Caco-2 (cell line): Measurements from ENCODE around the gene FBF1. TPM values are rescaled to one million over a fixed set of nuclear protein-coding genes. Genes with fewer than 3 reads are reported as not detected.
"Not testable (repeated sequence)": the region's sequence is repeated elsewhere in the genome, so short reads cannot be mapped to it uniquely, and the experiment has no call there.

Experiments used
- BruUV-seq: library from RNA; stranded (reverse); fragments of 400-500 nt; replicated peaks from 2 replicates; lab custom pipeline; 2021; lab: Mats Ljungman, UMichigan
- CTCF ChIA-PET: fragments of 300-600 bp; sonication (Branson Sonifier 250); formaldehyde crosslinking; loops from one replicate; lab custom pipeline; 2022; ENCODE audit warnings: antibody characterized with exemption; lab: Charles Lee
- POLR2A ChIA-PET: fragments of 300-600 bp; sonication (Branson Sonifier 250); formaldehyde crosslinking; loops from one replicate; lab custom pipeline; 2022; ENCODE audit warnings: antibody characterized with exemption; lab: Charles Lee
- DNase-seq, 2 experiments: peaks; one replicate each; pipeline versions ENCODE4 v3.0.0 to v3.0.0-alpha.2; 2020 to 2022
- H3K27me3 ChIP-seq: replicated peaks from 2 replicates; pipeline ENCODE4 v1.6.0; 2011; ENCODE audit warnings: low read length; ENCODE audit not compliant: control insufficient read depth, insufficient read depth
- H3K36me3 ChIP-seq: 2 replicates; pipeline ENCODE4 v1.5.1; 2011; ENCODE audit warnings: low read length; ENCODE audit not compliant: control insufficient read depth, insufficient read depth
- H3K4me1 ChIP-seq: fragments of 250-450 bp; sonication (Bioruptor Pico); 2 replicates; pipeline ENCODE4 v1.5.1; 2020; ENCODE audit warnings: mild to moderate bottlenecking
- H3K4me3 ChIP-seq: 2 replicates; pipeline ENCODE4 v1.5.1; 2011; ENCODE audit warnings: low read depth, mild to moderate bottlenecking, control low read depth, low read length
- H3K9me3 ChIP-seq: fragments of 250-450 bp; sonication (Bioruptor Pico); 2 replicates; pipeline ENCODE4 v1.5.1; 2020; ENCODE audit warnings: mild to moderate bottlenecking, moderate library complexity
- H3K27ac Mint-ChIP-seq: one replicate; pipeline ENCODE4 v1.8.0; 2022; ENCODE audit warnings: mixed read lengths; ENCODE audit not compliant: unreplicated experiment
- H3K27me3 Mint-ChIP-seq: one replicate; pipeline ENCODE4 v1.8.0; 2022; ENCODE audit warnings: mixed read lengths; ENCODE audit not compliant: insufficient read depth, unreplicated experiment
- H3K36me3 Mint-ChIP-seq: one replicate; pipeline ENCODE4 v1.8.0; 2022; ENCODE audit warnings: mild to moderate bottlenecking, mixed read lengths; ENCODE audit not compliant: insufficient read depth, unreplicated experiment
- H3K4me1 Mint-ChIP-seq: one replicate; pipeline ENCODE4 v1.8.0; 2022; ENCODE audit warnings: low read depth, mixed read lengths; ENCODE audit not compliant: unreplicated experiment
- H3K4me3 Mint-ChIP-seq: one replicate; pipeline ENCODE4 v1.8.0; 2022; ENCODE audit warnings: mild to moderate bottlenecking, moderate library complexity, mixed read lengths; ENCODE audit not compliant: unreplicated experiment
- H3K9me3 Mint-ChIP-seq: one replicate; pipeline ENCODE4 v1.8.0; 2022; ENCODE audit warnings: mixed read lengths; ENCODE audit not compliant: unreplicated experiment
- intact Hi-C: fragments of 100-400 bp; cut with micrococcal nuclease; formaldehyde crosslinking; loops from one replicate; pipeline ENCODE4 v1.10.0; 2022; ENCODE audit not compliant: unreplicated experiment
- total RNA-seq: library from RNA; stranded (reverse); gene quantifications from 2 replicates; pipeline ENCODE4 v1.2.3, GENCODE V29; 2022
- TF ChIP-seq, protein P1 (sequence below), 2 experiments: fragments of 200-600 bp in 1 of 2; IDR thresholded peaks; 1 replicate in 1 of 2; 2 replicates in 1 of 2; pipeline versions ENCODE4 v1.5.1 to v1.8.0; 2011 to 2022; ENCODE audit warnings: antibody characterized with exemption in 1 of 2, control low read depth in 1 of 2, inconsistent platforms in 1 of 2, low read depth in 1 of 2, low read length in 1 of 2, mild to moderate bottlenecking in 1 of 2, moderate library complexity in 1 of 2; ENCODE audit not compliant: insufficient read depth in 1 of 2, severe bottlenecking in 1 of 2, unreplicated experiment in 1 of 2

The FBF1 gene
- total RNA-seq, 1 experiment from 2014 or later = 14.1 TPM

- Mint-ChIP-seq H3K4me3 (no peak overlapping the region), H3K36me3 (peaks cover 11% of the 10 kb centered on the region), H3K9me3 (no peaks in the 10 kb centered on the region), H3K4me1 (no peaks in the 10 kb centered on the region), H3K27ac (no peak overlapping the region), H3K27me3 (no peaks in the 10 kb centered on the region)
- Histone ChIP-seq H3K4me3 (no peak overlapping the region), H3K27me3 (no peaks in the 10 kb centered on the region), H3K9me3 (no peaks in the 10 kb centered on the region), H3K4me1 (0 out of 2 replicates have a peak, but pooled peaks cover 5% of the 10 kb centered on the region), H3K36me3 (peaks cover 2% of the 10 kb centered on the region; the same call in 1 of the 2 replicates)
- intact Hi-C loops = no loop called here
- no TSS peak for BruUV-seq
- POLR2A ChIA-PET = no interaction called here
- no peak for DNase-seq
- CTCF ChIA-PET = interaction anchor here (0.7 to 1.3 kb wide), 2 partner anchors 11 to 28 kb away, joined by 3 read pairs; no protein-coding TSS in a partner anchor
- TF ChIP-seq, protein P1, sequence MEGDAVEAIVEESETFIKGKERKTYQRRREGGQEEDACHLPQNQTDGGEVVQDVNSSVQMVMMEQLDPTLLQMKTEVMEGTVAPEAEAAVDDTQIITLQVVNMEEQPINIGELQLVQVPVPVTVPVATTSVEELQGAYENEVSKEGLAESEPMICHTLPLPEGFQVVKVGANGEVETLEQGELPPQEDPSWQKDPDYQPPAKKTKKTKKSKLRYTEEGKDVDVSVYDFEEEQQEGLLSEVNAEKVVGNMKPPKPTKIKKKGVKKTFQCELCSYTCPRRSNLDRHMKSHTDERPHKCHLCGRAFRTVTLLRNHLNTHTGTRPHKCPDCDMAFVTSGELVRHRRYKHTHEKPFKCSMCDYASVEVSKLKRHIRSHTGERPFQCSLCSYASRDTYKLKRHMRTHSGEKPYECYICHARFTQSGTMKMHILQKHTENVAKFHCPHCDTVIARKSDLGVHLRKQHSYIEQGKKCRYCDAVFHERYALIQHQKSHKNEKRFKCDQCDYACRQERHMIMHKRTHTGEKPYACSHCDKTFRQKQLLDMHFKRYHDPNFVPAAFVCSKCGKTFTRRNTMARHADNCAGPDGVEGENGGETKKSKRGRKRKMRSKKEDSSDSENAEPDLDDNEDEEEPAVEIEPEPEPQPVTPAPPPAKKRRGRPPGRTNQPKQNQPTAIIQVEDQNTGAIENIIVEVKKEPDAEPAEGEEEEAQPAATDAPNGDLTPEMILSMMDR (IDR thresholded peaks at IDR 0.05; ENCODE audit: insufficient read depth in 1 of 2, low read depth in 1 of 2, low read length in 1 of 2, severe bottlenecking in 1 of 2, unreplicated experiment in 1 of 2) = no peak
These were observed 52.4 kb downstream of the FBF1 start for GRCh38 chr17:75888484-75888883.

DNA sequence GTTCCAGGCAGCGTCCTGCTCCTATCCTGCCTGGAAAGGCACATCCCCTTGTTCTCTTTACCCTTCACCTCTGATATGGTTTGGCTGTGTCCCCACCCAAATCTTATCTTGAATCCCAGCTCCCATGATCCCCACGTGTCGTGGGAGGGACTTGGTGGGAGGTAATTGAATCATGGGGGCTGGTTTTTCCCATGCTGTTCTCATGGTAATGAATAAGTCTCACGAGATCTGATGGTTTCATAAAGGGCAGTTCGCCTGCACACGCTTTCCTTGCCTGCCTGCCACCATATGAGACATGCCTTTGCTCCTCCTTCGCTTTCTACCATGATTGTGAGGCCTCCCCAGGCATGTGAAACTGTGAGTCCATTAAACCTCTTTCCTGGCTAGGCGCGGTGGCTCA lies 55.0 kb downstream of the FBF1 start:
- BruUV-seq, H3K4me3 Mint-ChIP-seq, H3K36me3 ChIP-seq, H3K36me3 Mint-ChIP-seq, H3K27ac Mint-ChIP-seq, H3K4me1 Mint-ChIP-seq, H3K4me3 ChIP-seq, intact Hi-C loops, H3K27me3 Mint-ChIP-seq, H3K9me3 Mint-ChIP-seq, H3K9me3 ChIP-seq, POLR2A ChIA-PET, DNase-seq, H3K4me1 ChIP-seq, H3K27me3 ChIP-seq: not testable (repeated sequence)
- CTCF ChIA-PET = interaction anchor here (0.6 kb wide), 1 partner anchor 40 kb away, joined by 3 read pairs; no protein-coding TSS in a partner anchor

DNA sequence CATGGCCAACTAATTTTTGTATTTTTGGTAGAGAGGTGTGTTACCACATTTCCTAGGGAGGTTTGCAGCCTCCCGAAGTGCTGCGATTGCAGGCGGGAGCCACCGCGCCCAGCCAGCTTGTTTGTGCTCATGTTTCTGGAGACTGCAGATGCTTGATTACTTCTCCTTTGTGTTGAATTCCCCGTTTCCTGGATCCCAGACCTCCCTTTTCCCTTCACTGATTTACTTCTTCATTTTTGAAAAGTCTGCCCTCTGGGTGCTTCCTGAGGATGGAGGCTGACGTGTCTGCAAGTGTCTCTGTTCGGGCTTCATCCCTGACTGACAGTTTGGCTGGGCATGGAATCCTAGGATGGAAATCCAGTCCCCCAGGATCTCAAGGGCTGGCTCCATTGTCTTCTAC lies 55.4 kb downstream of the FBF1 start:
- Histone ChIP-seq H3K4me3 (no peak overlapping the region), H3K9me3 (no peaks in the 10 kb centered on the region), H3K27me3 (no peaks in the 10 kb centered on the region; the same call in 1 of the 2 replicates), H3K36me3 (no peaks in the 10 kb centered on the region), H3K4me1 (no peaks in the 10 kb centered on the region)
- POLR2A ChIA-PET = no interaction called here
- Mint-ChIP-seq H3K27me3 (no peaks in the 10 kb centered on the region), H3K4me3 (no peak overlapping the region), H3K9me3 (no peaks in the 10 kb centered on the region), H3K36me3 (peaks cover 5% of the 10 kb centered on the region), H3K27ac (no peak overlapping the region), H3K4me1 (no peaks in the 10 kb centered on the region)
- DNase-seq = no peak
- intact Hi-C loops = no loop called here
- CTCF ChIA-PET = interaction anchor here (0.6 kb wide), 1 partner anchor 39 kb away, joined by 3 read pairs; no protein-coding TSS in a partner anchor
- no TSS peak for BruUV-seq
- TF ChIP-seq, protein P1 (IDR thresholded peaks at IDR 0.05; ENCODE audit: insufficient read depth in 1 of 2, low read depth in 1 of 2, low read length in 1 of 2, severe bottlenecking in 1 of 2, unreplicated experiment in 1 of 2) = no peak
